GM12891 (cell line): ENCODE results near the gene CD5L.

Experiments used
- DNase-seq: peaks from one replicate; pipeline ENCODE4 v3.0.0; 2011; ENCODE audit warnings: low spot score; ENCODE audit not compliant: insufficient read length
- FAIRE-seq: peaks from 2 replicates; lab custom pipeline; 2011; peaks lifted over from hg19 to GRCh38; lab: Jason Lieb, UNC
- PAX5 ChIP-seq: IDR thresholded peaks from 2 replicates; pipeline ENCODE4 v1.6.1; 2011; ENCODE audit warnings: low read length, moderate library complexity, mild to moderate bottlenecking; ENCODE audit not compliant: insufficient read depth, severe bottlenecking
- POLR2A ChIP-seq: IDR thresholded peaks from 2 replicates; pipeline ENCODE4 v1.6.1; 2011; ENCODE audit warnings: low read depth, low read length, control low read depth
- POLR2AphosphoS5 ChIP-seq: IDR thresholded peaks from 2 replicates; pipeline ENCODE4 v1.6.1; 2011; ENCODE audit warnings: low read depth, low read length, control low read depth
- POU2F2 ChIP-seq: IDR thresholded peaks from 2 replicates; pipeline ENCODE4 v1.6.1; 2011; ENCODE audit warnings: low read depth, mild to moderate bottlenecking, control low read depth, low read length, moderate library complexity
- SPI1 ChIP-seq: IDR thresholded peaks from 2 replicates; pipeline ENCODE4 v1.6.1; 2011; ENCODE audit warnings: low read depth, low read length, control low read depth
- TAF1 ChIP-seq: IDR thresholded peaks from 2 replicates; pipeline ENCODE4 v1.6.1; 2011; ENCODE audit warnings: low read depth, low read length, control low read depth

CD5L gene

GRCh38 chr1:157844089-157844830 lies 2.7 kb upstream of the CD5L start:
- TF ChIP-seq TAF1 (no peak), SPI1 (no peak), PAX5 (no peak), POLR2A (no peak), POU2F2 (no peak), POLR2AphosphoS5 (no peak)
- FAIRE-seq (no peak), DNase-seq (no peak)

GRCh38 chr1:157842939-157843338 lies 1.3 kb upstream of the CD5L start:
- TF ChIP-seq POLR2A (no peak), SPI1 (no peak), TAF1 (no peak), POU2F2 (peak; percentile 50; the same call in 1 of the 2 replicates), POLR2AphosphoS5 (no peak), PAX5 (no peak)
- no peak for FAIRE-seq
- DNase-seq: no peak

DNA sequence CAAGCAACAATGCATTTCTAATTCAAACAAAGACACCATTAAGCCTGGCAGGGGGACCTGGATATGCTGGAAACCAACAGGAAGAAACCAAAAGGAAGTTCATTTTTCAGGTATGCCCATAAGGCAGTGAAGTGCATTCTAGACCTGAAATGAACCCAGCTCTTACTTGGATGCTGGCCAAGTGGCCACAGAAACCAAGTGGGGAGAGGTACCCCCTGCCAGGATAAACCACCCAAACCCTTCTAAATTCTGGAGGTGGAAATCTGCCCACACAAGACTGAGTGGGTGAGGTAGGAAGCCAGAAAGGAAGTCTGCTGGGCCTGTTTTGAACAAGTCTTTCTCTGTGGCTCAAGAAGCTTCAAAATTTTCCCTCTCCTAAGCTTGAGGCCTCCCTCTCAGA lies 2.6 kb downstream of the CD5L start:
- FAIRE-seq (no peak), DNase-seq (no peak)

DNA sequence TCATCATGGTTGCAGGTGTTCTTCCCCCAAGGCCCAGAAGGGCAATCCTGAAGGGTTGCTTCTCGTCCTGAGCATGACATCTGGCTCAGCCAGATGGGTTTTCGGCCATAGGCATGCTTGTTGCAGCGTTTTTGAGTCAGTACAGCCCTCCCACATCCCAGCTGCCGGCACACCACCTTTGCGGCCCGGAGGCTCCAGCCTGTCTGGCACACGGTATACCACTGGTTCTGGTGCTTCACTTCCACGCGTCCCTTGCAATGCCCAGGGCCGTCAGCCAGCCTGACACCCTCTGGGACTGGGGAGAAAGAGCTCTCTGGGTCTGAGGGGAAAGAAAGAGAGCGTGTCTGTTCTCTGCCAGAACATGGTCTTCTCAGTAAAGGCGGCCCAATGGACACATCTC lies 7.2 kb downstream of the CD5L start:
- no peak for FAIRE-seq
- TF ChIP-seq PAX5 (no peak), POU2F2 (no peak), POLR2A (no peak), TAF1 (no peak), POLR2AphosphoS5 (no peak), SPI1 (no peak)
- no peak for DNase-seq

More for the DNA sequence above, 2.6 kb downstream of the CD5L start:
- TF ChIP-seq POU2F2 (no peak), TAF1 (no peak), PAX5 (no peak)

- TF ChIP-seq POLR2AphosphoS5 (no peak), PAX5 (no peak), POLR2A (no peak), TAF1 (no peak), POU2F2 (no peak), SPI1 (no peak)
- DNase-seq (no peak), FAIRE-seq (no peak)
These were observed 8.5 kb downstream of the CD5L start for GRCh38 chr1:157833145-157833544.

GRCh38 chr1:157831968-157832626 lies 9.5 kb downstream of the CD5L start:
- no peak for DNase-seq
- TF ChIP-seq TAF1: no peak
- no peak for TF ChIP-seq POLR2AphosphoS5
- TF ChIP-seq POU2F2: no peak
- no peak for TF ChIP-seq POLR2A
- TF ChIP-seq SPI1: no peak
- no peak for TF ChIP-seq PAX5
- no peak for FAIRE-seq

DNA sequence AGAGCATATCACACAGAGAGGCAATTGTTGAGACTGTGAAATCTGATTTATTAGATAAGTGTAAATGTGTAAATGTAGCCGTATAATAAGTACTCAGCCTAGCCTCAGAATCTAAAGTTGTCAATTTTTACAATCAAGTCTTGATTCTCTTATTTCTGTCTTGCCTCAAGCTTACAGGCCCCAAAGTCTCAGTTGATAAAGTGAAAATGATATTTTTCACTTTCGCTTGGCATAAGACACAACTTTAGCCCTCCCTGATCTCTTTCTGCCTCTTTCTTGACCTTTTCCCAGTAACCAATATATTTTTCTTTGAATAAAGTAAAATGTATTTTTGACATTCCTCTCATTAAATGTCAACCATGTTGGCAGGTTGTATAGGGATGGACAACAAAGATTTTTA lies 10.7 kb downstream of the CD5L start:
- no peak for FAIRE-seq
- DNase-seq: no peak
- TF ChIP-seq SPI1: no peak
- TF ChIP-seq POLR2AphosphoS5: no peak
- TF ChIP-seq TAF1: no peak
- TF ChIP-seq PAX5: no peak
- no peak for TF ChIP-seq POLR2A
- no peak for TF ChIP-seq POU2F2

GRCh38 chr1:157829711-157830110 lies 11.9 kb downstream of the CD5L start:
- DNase-seq (no peak), FAIRE-seq (no peak)
- TF ChIP-seq POLR2A (no peak), SPI1 (no peak), PAX5 (no peak), POU2F2 (no peak), POLR2AphosphoS5 (no peak), TAF1 (no peak)

GRCh38 chr1:157829210-157829609 lies 12.4 kb downstream of the CD5L start:
- TF ChIP-seq POLR2A (no peak), SPI1 (no peak), TAF1 (no peak), POU2F2 (no peak), PAX5 (no peak), POLR2AphosphoS5 (no peak)
- FAIRE-seq: no peak
- no peak for DNase-seq
